ENCODE measurements around the gene MSN. TPM values are rescaled to one million over a fixed set of nuclear protein-coding genes. Genes with fewer than 3 reads are reported as not detected.

The MSN gene
- total RNA-seq, 1 experiment from 2014 or later: 119 TPM

- H3K9me2 ChIP-seq (ENCODE audit: insufficient read depth): no peaks in the 10 kb centered on the region
- peak overlapping the region; percentile 74 for H3K9ac ChIP-seq (ENCODE audit: low read length)
- BruUV-seq (replicated peaks): no TSS peak
- peaks cover 42% of the 10 kb centered on the region for H3K79me2 ChIP-seq (ENCODE audit: insufficient read depth, low read length)
- peak overlapping the region; percentile 84 for H3K4me2 ChIP-seq (ENCODE audit: low read length)
- H3K4me3 ChIP-seq (replicated peaks in 1 of 2; ENCODE audit: low read depth in 1 of 2, low read length in 2 of 2): peak overlapping the region; percentile 20 to 78; a peak in 3 of 4 replicates
- no peak for DNase-seq (ENCODE audit: low read depth, low spot score)
- ChIA-PET POLR2A (interaction anchor here (0.9 kb wide), 1 partner anchor 9 kb away, joined by 3 read pairs; no protein-coding TSS in a partner anchor), CTCF (no interaction called here), RAD21 (ENCODE audit: low non-redundant PET in 1 of 2, low total read pairs in 2 of 2, uncharacterized antibody in 2 of 2, unreplicated experiment in 2 of 2) (no interaction called here)
- ATAC-seq: no peak
- intact Hi-C loops (cut with micrococcal nuclease): no loop called here
- peaks cover 14 to 25% of the 10 kb centered on the region in 2 experiments for H3K4me1 ChIP-seq (ENCODE audit: control insufficient read depth in 1 of 2, insufficient read depth in 2 of 2, low read length in 2 of 2)
- no peaks in the 10 kb centered on the region for H3K9me3 ChIP-seq (ENCODE audit: control insufficient read depth in 1 of 2, insufficient read depth in 1 of 2, low read depth in 1 of 2, low read length in 2 of 2)
- no peaks in the 10 kb centered on the region for H4K20me1 ChIP-seq (ENCODE audit: insufficient read depth)
- H3K36me3 ChIP-seq (ENCODE audit: control insufficient read depth in 1 of 2, insufficient read depth in 2 of 2, low read length in 2 of 2): no peaks in the 10 kb centered on the region
- H2AFZ ChIP-seq (ENCODE audit: low read depth, low read length, poor library complexity, severe bottlenecking): no peak overlapping the region
- H3K27ac ChIP-seq (ENCODE audit: low read depth, low read length): no peak overlapping the region
- no peaks in the 10 kb centered on the region for H3K27me3 ChIP-seq (ENCODE audit: insufficient read depth, low read length)
- no peak for TF ChIP-seq EZH2 (IDR thresholded peaks at IDR 0.05)
- TF ChIP-seq ZFX (IDR thresholded peaks at IDR 0.05): no peak
- no peak for TF ChIP-seq RAD21 (IDR thresholded peaks at IDR 0.05; ENCODE audit: low read depth)
- no peak for TF ChIP-seq CTCF (IDR thresholded peaks at IDR 0.05 in 2 of 3, conservative IDR thresholded peaks at IDR 0.05 in 1 of 3; ENCODE audit: borderline replicate concordance in 1 of 3, insufficient read depth in 1 of 3, low read depth in 2 of 3, low read length in 2 of 3)
- no peak for TF ChIP-seq CBX3 (IDR thresholded peaks at IDR 0.05; ENCODE audit: low read depth)
- no peak for TF ChIP-seq YY1 (IDR thresholded peaks at IDR 0.05; ENCODE audit: extremely low read depth, insufficient replicate concordance, low read depth, low read length)
- TF ChIP-seq ATF3 (IDR thresholded peaks at IDR 0.05): no peak
- TF ChIP-seq REST (IDR thresholded peaks at IDR 0.05; ENCODE audit: low read depth): no peak
- no peak for TF ChIP-seq ZNF274 (IDR thresholded peaks at IDR 0.05; ENCODE audit: low read depth, low read length)
Measured at GRCh38 chrX:65667157-65667502, 324 bp upstream of the MSN start.
